IMR-90 (cell line): ENCODE data around the gene MORC2. TPM values are rescaled to one million over a fixed set of nuclear protein-coding genes. Genes with fewer than 3 reads are reported as not detected.

Experiments
- ATAC-seq: fragments of 200-7000 bp; cut with Tn5 transposase; 2 replicates; pipeline ENCODE4 v1.9.1; 2020; ENCODE audit warnings: low read depth, mild to moderate bottlenecking, moderate library complexity
- BruUV-seq: library from RNA; stranded (reverse); fragments of 400-500 nt; replicated peaks from 2 replicates; lab custom pipeline; 2021; lab: Mats Ljungman, UMichigan
- CTCF ChIA-PET: fragments of 300-600 bp; formaldehyde crosslinking; extraction: SDS; loops from one replicate; lab custom pipeline; 2021; ENCODE audit warnings: antibody characterized with exemption; lab: Yijun Ruan, JAX
- POLR2A ChIA-PET: fragments of 300-600 bp; sonication (Branson Sonifier 250); formaldehyde crosslinking; loops from one replicate; lab custom pipeline; 2022; ENCODE audit warnings: antibody characterized with exemption; ENCODE audit not compliant: unreplicated experiment; lab: Charles Lee
- DNase-seq: peaks from one replicate; pipeline ENCODE4 v3.0.0; 2013
- H2AFZ ChIP-seq: replicated peaks from 2 replicates; pipeline ENCODE3; 2013; ENCODE audit warnings: low read length, mild to moderate bottlenecking; ENCODE audit not compliant: poor library complexity
- H2AK5ac ChIP-seq: 2 replicates; pipeline ENCODE4 v1.6.1; 2013; ENCODE audit warnings: low read depth, low read length, inconsistent platforms
- H2AK9ac ChIP-seq: replicated peaks from 2 replicates; pipeline ENCODE3; 2013; ENCODE audit warnings: mild to moderate bottlenecking, low read depth, low read length, moderate library complexity; ENCODE audit not compliant: poor library complexity
- H2BK120ac ChIP-seq: 2 replicates; pipeline ENCODE4 v1.6.1; 2013; ENCODE audit warnings: low read depth, low read length, inconsistent platforms
- H2BK15ac ChIP-seq: 3 replicates; pipeline ENCODE4 v1.6.1; 2013; ENCODE audit warnings: low read depth, low read length, inconsistent platforms
- H2BK20ac ChIP-seq: 2 replicates; pipeline ENCODE4 v1.6.1; 2013; ENCODE audit warnings: low read depth, mild to moderate bottlenecking, inconsistent platforms, low read length, moderate library complexity
- H2BK5ac ChIP-seq: 2 replicates; pipeline ENCODE4 v1.6.1; 2013; ENCODE audit warnings: mild to moderate bottlenecking, low read depth, low read length, inconsistent platforms; ENCODE audit not compliant: poor library complexity, severe bottlenecking
- H3K14ac ChIP-seq: replicated peaks from 2 replicates; pipeline ENCODE4 v1.6.1; 2013; ENCODE audit warnings: low read depth, low read length, inconsistent platforms
- H3K18ac ChIP-seq: 2 replicates; pipeline ENCODE4 v1.6.1; 2013; ENCODE audit warnings: low read depth, low read length, control low read depth
- H3K23ac ChIP-seq: 2 replicates; pipeline ENCODE4 v1.6.1; 2013; ENCODE audit warnings: low read depth, low read length, inconsistent platforms
- H3K27ac ChIP-seq: 2 replicates; pipeline ENCODE4 v1.5.1; 2013; ENCODE audit warnings: mild to moderate bottlenecking, control low read depth, low read length; ENCODE audit not compliant: insufficient read depth
- H3K27me3 ChIP-seq: 2 replicates; pipeline ENCODE4 v1.6.1; 2013; ENCODE audit warnings: low read length; ENCODE audit not compliant: control insufficient read depth, insufficient read depth
- H3K36me3 ChIP-seq: 2 replicates; pipeline ENCODE4 v1.6.1; 2013; ENCODE audit warnings: low read length, mixed read lengths; ENCODE audit not compliant: control insufficient read depth, insufficient read depth
- H3K4ac ChIP-seq: 2 replicates; pipeline ENCODE4 v1.6.1; 2013; ENCODE audit warnings: low read depth, low read length, inconsistent platforms
- H3K4me1 ChIP-seq: 2 replicates; pipeline ENCODE4 v1.6.1; 2013; ENCODE audit warnings: low read length, mixed read lengths; ENCODE audit not compliant: control insufficient read depth, insufficient read depth
- H3K4me2 ChIP-seq: 2 replicates; pipeline ENCODE4 v1.6.1; 2013; ENCODE audit warnings: low read depth, mild to moderate bottlenecking, control low read depth, low read length, moderate library complexity
- H3K4me3 ChIP-seq: 2 replicates; pipeline ENCODE4 v1.5.1; 2013; ENCODE audit warnings: low read depth, mild to moderate bottlenecking, control low read depth, low read length, moderate library complexity; ENCODE audit not compliant: insufficient read depth
- H3K56ac ChIP-seq: 2 replicates; pipeline ENCODE4 v1.6.1; 2013; ENCODE audit warnings: low read length, inconsistent platforms; ENCODE audit not compliant: insufficient read depth; ENCODE audit errors: extremely low read depth
- H3K79me1 ChIP-seq, 2 experiments: 2 replicates each; pipeline ENCODE4 v1.6.1; 2013; ENCODE audit warnings: low read length in 2 of 2, inconsistent platforms in 1 of 2, low read depth in 1 of 2
- H3K9ac ChIP-seq: 2 replicates; pipeline ENCODE4 v1.6.1; 2013; ENCODE audit warnings: low read depth, low read length, control low read depth
- H3K9me1 ChIP-seq: 2 replicates; pipeline ENCODE4 v1.6.1; 2013; ENCODE audit warnings: low read length, inconsistent platforms; ENCODE audit not compliant: insufficient read depth
- H3K9me3 ChIP-seq: 2 replicates; pipeline ENCODE4 v1.6.1; 2013; ENCODE audit warnings: low read length; ENCODE audit not compliant: control insufficient read depth, insufficient read depth
- H4K20me1 ChIP-seq: 2 replicates; pipeline ENCODE4 v1.6.1; 2013; ENCODE audit warnings: low read length, inconsistent platforms; ENCODE audit not compliant: insufficient read depth
- H4K5ac ChIP-seq: 2 replicates; pipeline ENCODE4 v1.6.1; 2013; ENCODE audit warnings: mild to moderate bottlenecking, low read depth, low read length, control low read depth
- H4K8ac ChIP-seq, 2 experiments: 2 replicates each; pipeline ENCODE4 v1.6.1; 2013; ENCODE audit warnings: low read depth in 2 of 2, low read length in 2 of 2, control low read depth in 1 of 2, inconsistent platforms in 1 of 2
- H4K91ac ChIP-seq: 2 replicates; pipeline ENCODE4 v1.6.1; 2013; ENCODE audit warnings: low read depth, low read length, inconsistent platforms; ENCODE audit not compliant: insufficient read depth
- MAFK ChIP-seq: IDR thresholded peaks from 2 replicates; pipeline ENCODE4 v1.6.1; 2012; ENCODE audit warnings: low read depth, low read length, improper control_type of control experiment
- SMC3 ChIP-seq: fragments of 150-350 bp; IDR thresholded peaks from 2 replicates; pipeline ENCODE4 v1.6.1; 2016; ENCODE audit warnings: low read depth, mild to moderate bottlenecking, antibody characterized with exemption, low read length, moderate library complexity
- WGBS, 2 experiments: methylation state at CpG; one replicate each; pipeline versions ENCODE4 v1.1.5 to v1.1.7; 2013; ENCODE audit warnings: missing lambda C conversion rate in 2 of 2; ENCODE audit not compliant: insufficient read length in 1 of 2; ENCODE audit errors: extremely low coverage in 2 of 2; 5-methylcytosine and 5-hydroxymethylcytosine counted together
- dilution Hi-C: fragments of 300-500 bp; cut with HindIII; formaldehyde crosslinking; loops from one replicate; pipeline ENCODE4 v1.14.3; 2018; ENCODE audit warnings: low sequenced_read_pairs; ENCODE audit not compliant: unreplicated experiment
- in situ Hi-C: fragments of 300-500 bp; cut with MboI; formaldehyde crosslinking; loops from 3 replicates; pipeline ENCODE4 v1.14.3; 2019; ENCODE audit warnings: low sequenced_read_pairs, inconsistent platforms, mixed read lengths
- intact Hi-C: fragments of 100-400 bp; cut with micrococcal nuclease; formaldehyde crosslinking; loops from 2 replicates; pipeline ENCODE4 v1.10.0; 2022
- polyA plus RNA-seq, 3 experiments: library from polyadenylated mRNA; depleted of rRNA; stranded (reverse); fragments of >200 nt; gene quantifications; 2 replicates each; pipeline ENCODE4 v1.2.3, GENCODE V29; 2012; ENCODE audit warnings: low replicate concordance in 1 of 3
- total RNA-seq: library from RNA; depleted of rRNA; stranded (reverse); fragments of >200 nt; gene quantifications from 2 replicates; pipeline ENCODE4 v1.2.3, GENCODE V29; 2012

Gene MORC2
- total and polyA plus RNA-seq, 2 of the 4 experiments (the other 2 are of a cell fraction) = 15.8 to 24.7 TPM

DNA sequence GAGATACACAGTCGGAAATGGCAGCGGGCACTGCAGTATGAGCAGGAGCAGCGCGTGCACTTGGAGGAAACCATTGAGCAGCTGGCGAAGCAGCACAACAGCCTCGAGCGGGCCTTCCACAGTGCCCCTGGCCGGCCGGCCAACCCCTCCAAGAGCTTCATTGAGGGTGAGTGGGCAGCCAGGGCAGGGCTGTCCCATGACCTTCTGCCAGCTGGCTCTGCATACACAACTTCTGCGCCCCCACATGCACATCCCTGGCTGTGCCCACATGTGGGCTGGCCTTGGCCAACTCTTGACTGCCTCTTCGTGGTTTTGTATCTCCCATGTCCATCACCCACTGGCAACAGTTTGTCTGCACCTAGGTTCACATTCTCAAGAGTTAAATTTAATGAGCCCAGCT lies 81.1 kb downstream of the MORC2 start:
- Histone ChIP-seq H4K8ac (no peak overlapping the region), H3K4me2 (no peak overlapping the region), H3K27me3 (no peaks in the 10 kb centered on the region; the same call in 1 of the 2 replicates), H3K36me3 (no peaks in the 10 kb centered on the region), H2AK9ac (no peak overlapping the region), H3K14ac (no peak overlapping the region), H4K91ac (no peak overlapping the region), H3K4me3 (no peak overlapping the region), H2AK5ac (no peak overlapping the region), H3K27ac (no peak overlapping the region), H2BK20ac (no peak overlapping the region), H3K23ac (no peak overlapping the region), H3K56ac (no peak overlapping the region), H3K9me3 (no peaks in the 10 kb centered on the region), H2BK120ac (no peak overlapping the region), H3K4ac (no peak overlapping the region), H3K9me1 (no peaks in the 10 kb centered on the region), H4K20me1 (0 out of 2 replicates have a peak, but pooled peaks cover 3% of the 10 kb centered on the region), H3K9ac (no peak overlapping the region), H2BK5ac (no peak overlapping the region), H3K79me1 (no peaks in the 10 kb centered on the region), H2BK15ac (no peak overlapping the region), H3K4me1 (no peaks in the 10 kb centered on the region), H4K5ac (no peak overlapping the region), H3K18ac (no peak overlapping the region), H2AFZ (no peak overlapping the region)
- dilution Hi-C loops = no loop called here
- intact Hi-C loops = no loop called here
- BruUV-seq = no TSS peak
- WGBS, 2 experiments = 99% methylated on average over 9 of the region's 11 CpGs; no CpG with 5 or more reads in 1 of the 2 experiments
- no peak for ATAC-seq
- no peak for DNase-seq
- ChIA-PET POLR2A (no interaction called here), CTCF (interaction anchor here (0.5 kb wide), 1 partner anchor 25 kb away, joined by 3 read pairs; no protein-coding TSS in a partner anchor)
- no peak for TF ChIP-seq MAFK
- TF ChIP-seq SMC3 = no peak
- in situ Hi-C loops = no loop called here
